WTC11 (cell line): Measurements from ENCODE around the gene BIRC5. TPM values are rescaled to one million over a fixed set of nuclear protein-coding genes. Genes with fewer than 3 reads are reported as not detected.

Experiments
- ARID4B ChIP-seq: sonication (generic); formaldehyde crosslinking; IDR thresholded peaks from 2 replicates; pipeline ENCODE4 v1.8.0; 2023; ENCODE audit warnings: missing genetic modification reagents, mild to moderate bottlenecking, borderline replicate concordance
- ATF2 ChIP-seq: sonication (generic); formaldehyde crosslinking; IDR thresholded peaks from 2 replicates; pipeline ENCODE4 v1.8.1; 2022; ENCODE audit warnings: low read depth, missing genetic modification reagents, borderline replicate concordance
- CBFB ChIP-seq: sonication (generic); formaldehyde crosslinking; IDR thresholded peaks from 2 replicates; pipeline ENCODE4 v1.8.1; 2022; ENCODE audit warnings: mild to moderate bottlenecking, low read depth, missing genetic modification reagents
- CDX4 ChIP-seq: fragments of 250-450 bp; sonication (Bioruptor Pico); IDR thresholded peaks from 2 replicates; pipeline ENCODE4 v1.9.0; 2021; ENCODE audit warnings: moderate library complexity, mild to moderate bottlenecking, inconsistent platforms, borderline replicate concordance
- CREM ChIP-seq: sonication (generic); formaldehyde crosslinking; IDR thresholded peaks from 2 replicates; pipeline ENCODE4 v1.8.1; 2022; ENCODE audit warnings: mild to moderate bottlenecking, missing genetic modification reagents, moderate library complexity
- FOXK1 ChIP-seq: sonication (generic); formaldehyde crosslinking; IDR thresholded peaks from 2 replicates; pipeline ENCODE4 v1.8.0; 2022; ENCODE audit warnings: mild to moderate bottlenecking, moderate library complexity, missing genetic modification reagents
- FOXP1 ChIP-seq: sonication (generic); formaldehyde crosslinking; IDR thresholded peaks from 2 replicates; pipeline ENCODE4 v1.8.0; 2022; ENCODE audit warnings: missing genetic modification reagents, mild to moderate bottlenecking, moderate library complexity, borderline replicate concordance
- GRHL2 ChIP-seq: fragments of 250-450 bp; sonication (Bioruptor Pico); IDR thresholded peaks from 2 replicates; pipeline ENCODE4 v1.8.0; 2022; ENCODE audit warnings: mild to moderate bottlenecking, moderate library complexity; ENCODE audit not compliant: insufficient replicate concordance, severe bottlenecking
- IRF1 ChIP-seq: sonication (generic); formaldehyde crosslinking; IDR thresholded peaks from 2 replicates; pipeline ENCODE4 v1.8.0; 2023; ENCODE audit warnings: missing genetic modification reagents
- MXD4 ChIP-seq: fragments of 250-450 bp; sonication (Bioruptor Pico); IDR thresholded peaks from 2 replicates; pipeline ENCODE4 v1.8.0; 2021; ENCODE audit warnings: mild to moderate bottlenecking, moderate library complexity, borderline replicate concordance
- OVOL2 ChIP-seq: fragments of 250-450 bp; sonication (Bioruptor Pico); IDR thresholded peaks from 2 replicates; pipeline ENCODE4 v1.9.0; 2021; ENCODE audit warnings: mild to moderate bottlenecking, borderline replicate concordance
- SMAD4 ChIP-seq: sonication (generic); formaldehyde crosslinking; IDR thresholded peaks from 2 replicates; pipeline ENCODE4 v1.8.0; 2022; ENCODE audit warnings: mild to moderate bottlenecking, missing genetic modification reagents
- STAT6 ChIP-seq: sonication (generic); formaldehyde crosslinking; conservative IDR thresholded peaks from 2 replicates; pipeline ENCODE4 v1.8.1; 2023; ENCODE audit warnings: mild to moderate bottlenecking, low read depth, missing genetic modification reagents, moderate library complexity
- TEAD1 ChIP-seq: sonication (generic); formaldehyde crosslinking; IDR thresholded peaks from 2 replicates; pipeline ENCODE4 v1.8.0; 2022; ENCODE audit warnings: mild to moderate bottlenecking, missing genetic modification reagents
- USF1 ChIP-seq: sonication (generic); formaldehyde crosslinking; IDR thresholded peaks from 2 replicates; pipeline ENCODE4 v1.8.0; 2022; ENCODE audit warnings: mild to moderate bottlenecking, missing genetic modification reagents
- USF2 ChIP-seq: sonication (generic); formaldehyde crosslinking; IDR thresholded peaks from 2 replicates; pipeline ENCODE4 v1.8.1; 2023; ENCODE audit warnings: mild to moderate bottlenecking, missing genetic modification reagents, moderate library complexity
- ZNF317 ChIP-seq: sonication (generic); formaldehyde crosslinking; IDR thresholded peaks from 2 replicates; pipeline ENCODE4 v1.8.1; 2023; ENCODE audit warnings: low read depth, mild to moderate bottlenecking, moderate library complexity, missing genetic modification reagents, borderline replicate concordance
- ZNF532 ChIP-seq: fragments of 250-450 bp; sonication (Bioruptor Pico); IDR thresholded peaks from 2 replicates; pipeline ENCODE4 v1.9.0; 2021; ENCODE audit warnings: mild to moderate bottlenecking, borderline replicate concordance
- total RNA-seq: library from RNA; stranded (reverse); gene quantifications from 3 replicates; pipeline ENCODE4 v1.2.3, GENCODE V29; 2021

The BIRC5 gene
- total RNA-seq, 1 experiment from 2014 or later = 115 TPM

GRCh38 chr17:78250891-78251772 lies 37.1 kb downstream of the BIRC5 start (continued):
- TF ChIP-seq ZNF317 (CRISPR knock-in tag) (no peak), ZNF532 (CRISPR knock-in tag) (no peak), USF2 (CRISPR knock-in tag) (peak; percentile 72), ATF2 (no peak), ARID4B (no peak), MXD4 (CRISPR knock-in tag) (no peak), USF1 (CRISPR knock-in tag) (peak; percentile 67; the same call in 1 of the 2 replicates), STAT6 (CRISPR knock-in tag) (no peak), FOXP1 (no peak; the same call in 1 of the 2 replicates), CDX4 (CRISPR knock-in tag) (no peak), CREM (CRISPR knock-in tag) (no peak), GRHL2 (CRISPR knock-in tag) (no peak), FOXK1 (CRISPR knock-in tag) (0 out of 2 replicates have a peak, but pooled peaks have one; percentile 14), OVOL2 (CRISPR knock-in tag) (no peak), IRF1 (CRISPR knock-in tag) (no peak), CBFB (CRISPR knock-in tag) (no peak), SMAD4 (CRISPR knock-in tag) (no peak), TEAD1 (CRISPR knock-in tag) (no peak)
